Activated T-helper 1 cell treated with anti-CD3 and anti-CD28 coated beads, Interleukin-2, amount 50 U/mL, for 16 hours (primary cell): Measurements from ENCODE around the gene RAB17.

Experiments
- DNase-seq, 2 donors: peaks; one replicate each; pipeline ENCODE4 v3.0.0-alpha.2; 2020; ENCODE audit warnings: low read depth in 1 of 2, low spot score in 1 of 2

Gene RAB17

DNA sequence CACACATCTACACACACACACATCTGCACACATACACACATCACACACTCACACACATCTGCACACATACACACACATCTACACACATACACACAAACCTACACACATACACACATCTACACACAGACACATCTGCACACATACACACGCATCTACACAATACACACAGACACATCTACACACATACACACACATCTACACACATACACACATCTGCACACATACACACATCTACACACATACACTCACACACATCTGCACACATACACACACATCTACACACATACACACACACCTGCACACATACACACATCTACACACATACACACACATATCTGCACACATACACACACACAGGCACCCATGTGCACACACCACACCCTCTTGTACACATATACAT, 24.6 kb downstream of the RAB17 start:
- DNase-seq: no peak

DNA sequence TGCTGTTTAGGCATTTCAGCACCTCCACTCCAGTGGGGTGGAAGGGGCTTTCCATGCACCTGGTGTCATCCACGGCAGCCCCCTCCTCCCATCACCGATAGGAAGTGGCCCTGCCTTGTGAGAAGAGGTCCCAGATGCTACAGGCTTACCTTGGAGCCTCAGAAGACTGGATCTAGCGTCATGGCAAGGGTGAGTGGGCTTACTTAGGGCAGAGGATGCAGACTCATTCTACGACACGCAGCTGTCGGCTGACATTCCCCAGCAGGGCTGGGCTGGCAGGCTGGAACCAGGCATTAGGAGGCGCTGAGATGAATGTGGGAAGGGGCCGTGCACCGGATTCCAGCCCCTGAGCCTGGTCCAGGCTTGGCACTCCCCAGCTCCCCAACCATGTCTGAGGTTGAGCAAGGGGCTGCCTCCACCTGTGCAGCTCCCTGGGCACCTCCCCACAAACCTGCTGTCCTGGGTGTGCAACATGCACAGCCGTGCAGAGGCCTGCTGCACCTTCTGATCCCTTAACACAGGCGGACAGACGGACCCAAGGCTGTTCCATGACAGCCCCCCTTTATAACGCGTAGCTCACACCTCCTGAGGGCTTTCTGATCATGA, 25.9 kb downstream of the RAB17 start:
- no peak for DNase-seq

DNA sequence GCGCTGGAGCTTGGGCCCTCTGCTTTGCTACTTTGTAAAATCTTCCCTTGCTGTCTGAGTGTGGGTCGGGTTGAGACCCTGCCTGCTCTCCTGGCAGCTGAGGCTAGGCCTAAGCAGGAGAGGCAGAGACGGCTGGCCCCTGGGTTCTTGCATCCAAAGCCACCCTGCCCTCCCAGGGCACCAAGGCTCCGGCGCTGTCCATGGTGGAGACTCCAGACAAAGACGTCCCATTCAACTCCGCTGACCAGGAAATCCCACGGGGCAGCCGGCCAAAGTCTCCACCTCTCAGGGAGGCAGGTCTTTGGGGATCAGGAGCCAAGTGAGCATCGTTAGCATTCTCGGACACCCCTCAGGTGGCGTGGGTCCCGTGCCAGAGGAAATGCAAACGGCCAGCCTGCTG, 26.7 kb downstream of the RAB17 start:
- no peak for DNase-seq

DNA sequence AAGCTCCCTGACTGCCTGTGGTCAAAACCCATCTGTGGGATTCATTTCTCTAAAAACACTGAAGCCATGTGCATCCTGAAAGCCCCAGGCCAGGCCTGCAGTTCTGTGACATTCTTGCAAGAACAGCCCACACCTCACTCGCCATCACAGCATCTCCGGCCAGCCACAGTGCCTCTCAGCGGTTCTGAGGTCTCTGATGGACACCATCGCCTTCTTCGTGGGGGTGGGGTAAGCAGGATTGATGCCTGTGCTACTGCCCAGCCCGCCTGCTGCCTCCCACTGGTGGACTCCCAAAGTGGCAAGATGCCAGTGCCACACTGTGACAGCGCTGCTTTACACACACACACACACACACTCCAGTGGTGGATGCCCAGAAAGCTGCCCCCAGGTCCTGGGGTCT, 29.3 kb downstream of the RAB17 start:
- DNase-seq: no peak

DNA sequence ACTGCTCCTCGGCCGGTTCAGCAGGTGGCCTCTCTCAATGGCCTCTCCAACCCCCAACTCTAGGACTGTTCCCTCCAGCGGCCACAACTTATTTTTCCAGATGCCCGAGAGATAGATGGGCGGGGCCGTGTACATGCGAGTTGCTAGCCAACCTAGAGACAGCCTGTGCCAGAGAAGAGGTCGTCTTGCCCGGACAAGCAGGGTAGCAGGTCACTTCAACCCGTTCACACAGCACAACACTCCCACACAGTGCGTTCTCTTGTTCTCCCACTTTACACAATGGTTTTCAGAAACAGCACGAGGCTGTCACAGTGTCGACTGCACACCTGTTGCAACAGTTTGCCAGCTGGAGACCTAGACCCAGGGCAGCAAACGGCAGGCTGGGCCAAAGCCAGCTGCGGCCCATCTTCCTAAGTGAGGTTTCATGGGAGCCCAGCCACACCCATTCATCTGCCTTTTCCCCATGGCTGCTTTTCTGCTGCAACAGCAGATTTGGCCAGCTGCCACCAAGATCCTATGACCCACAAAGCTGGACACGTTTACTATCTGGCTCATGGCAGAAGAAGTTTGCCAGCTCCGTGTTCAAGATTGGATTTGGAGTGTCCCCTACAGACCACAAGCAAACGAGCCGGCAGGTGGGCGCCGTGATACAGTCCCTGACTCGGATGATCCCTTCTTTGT, 31.4 kb downstream of the RAB17 start:
- no peak for DNase-seq

DNA sequence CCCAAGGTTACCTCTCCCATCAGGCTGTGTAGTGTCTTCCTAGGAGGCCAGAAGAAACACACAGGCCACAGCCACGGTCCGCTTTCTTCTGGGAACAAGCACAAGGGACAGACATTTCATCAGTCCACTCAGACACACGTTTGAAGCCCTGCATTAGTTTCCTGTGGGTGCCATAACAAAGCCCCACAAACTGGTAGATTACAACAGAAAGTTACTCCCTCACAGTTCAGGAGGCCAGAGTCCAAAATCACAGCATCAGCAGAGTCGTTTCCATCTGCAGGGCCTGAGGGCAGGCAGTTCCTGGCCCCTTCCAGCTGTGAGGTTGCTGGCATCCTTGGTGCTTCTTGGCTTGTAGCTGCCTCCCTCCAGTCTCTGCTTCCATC, 32.9 kb downstream of the RAB17 start:
- DNase-seq: no peak

DNA sequence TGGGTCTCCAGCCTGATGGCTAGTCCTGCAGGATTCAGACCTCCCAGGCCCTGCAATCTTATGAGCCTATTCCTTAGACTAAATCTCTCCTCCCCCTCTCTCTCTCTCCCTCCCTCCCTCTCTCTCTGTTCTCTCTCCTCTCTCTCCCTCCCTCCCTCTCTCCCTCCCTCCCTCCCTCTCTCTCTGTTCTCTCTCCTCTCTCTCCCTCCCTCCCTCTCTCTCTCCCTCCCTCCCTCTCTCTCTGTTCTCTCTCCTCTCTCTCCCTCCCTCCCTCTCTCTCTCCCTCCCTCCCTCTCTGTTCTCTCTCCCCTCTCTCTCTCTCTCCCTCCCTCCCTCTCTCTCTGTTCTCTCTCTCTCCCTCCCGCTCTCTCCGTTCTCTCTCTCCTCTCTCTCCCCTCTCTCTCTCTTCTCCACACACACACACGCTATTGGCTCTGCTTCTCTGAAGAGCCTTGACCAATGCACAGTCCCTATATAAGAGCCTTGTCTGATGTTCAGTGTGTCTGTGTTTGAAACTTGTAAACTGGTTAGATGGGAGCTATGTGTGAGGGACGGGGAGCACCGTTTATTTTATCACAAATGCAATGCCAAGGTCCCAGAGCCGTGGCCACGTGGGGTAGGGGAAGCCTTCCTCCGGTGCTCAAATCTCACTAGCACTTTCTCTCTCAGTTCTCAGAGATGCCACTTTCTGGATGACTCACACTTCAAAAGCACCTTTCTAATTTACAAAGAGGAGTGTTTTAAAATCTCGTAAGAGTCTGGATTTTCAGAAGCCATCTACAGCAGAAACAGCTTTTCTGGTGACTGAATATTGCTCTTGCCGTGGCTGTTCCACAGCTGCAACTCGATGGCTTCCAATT, 33.5 kb downstream of the RAB17 start:
- DNase-seq: no peak

DNA sequence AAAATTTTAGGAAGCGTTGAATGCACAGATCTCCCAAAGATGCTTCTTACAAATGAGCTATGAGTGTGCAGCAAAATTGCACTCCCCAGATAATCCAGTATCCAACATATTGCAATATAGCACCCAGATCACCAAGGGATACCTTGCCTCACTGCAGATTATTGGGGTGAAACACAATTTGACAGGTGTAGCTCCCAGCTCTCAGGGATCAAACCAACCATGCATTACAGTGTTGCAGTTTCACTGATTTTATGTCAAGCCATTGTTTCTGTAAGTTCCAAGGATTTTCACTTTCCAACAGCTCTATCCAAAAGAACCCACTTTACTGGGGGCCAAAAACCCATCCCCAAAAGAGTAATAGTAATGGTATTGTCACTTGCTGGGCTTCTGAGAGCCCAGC, 35.0 kb downstream of the RAB17 start:
- no peak for DNase-seq

DNA sequence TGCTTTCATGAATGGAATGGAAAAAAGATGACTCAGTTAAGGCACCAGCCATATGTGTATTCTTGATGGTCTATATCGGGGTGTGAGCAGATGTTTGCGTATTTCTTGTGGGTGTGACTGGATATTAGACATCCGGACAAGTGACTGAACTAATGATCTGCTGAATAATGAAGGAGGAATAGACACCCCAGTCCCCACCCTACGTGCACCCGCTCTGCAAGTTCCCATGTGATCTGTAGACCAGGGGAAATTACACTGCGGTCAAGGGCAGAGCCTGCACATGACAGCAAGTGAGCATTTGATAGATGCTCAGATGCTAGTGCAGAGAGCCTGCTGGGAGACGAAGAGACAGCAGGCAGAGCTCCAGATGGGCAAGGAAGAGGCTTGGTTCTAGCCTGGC, 36.6 kb downstream of the RAB17 start:
- no peak for DNase-seq

DNA sequence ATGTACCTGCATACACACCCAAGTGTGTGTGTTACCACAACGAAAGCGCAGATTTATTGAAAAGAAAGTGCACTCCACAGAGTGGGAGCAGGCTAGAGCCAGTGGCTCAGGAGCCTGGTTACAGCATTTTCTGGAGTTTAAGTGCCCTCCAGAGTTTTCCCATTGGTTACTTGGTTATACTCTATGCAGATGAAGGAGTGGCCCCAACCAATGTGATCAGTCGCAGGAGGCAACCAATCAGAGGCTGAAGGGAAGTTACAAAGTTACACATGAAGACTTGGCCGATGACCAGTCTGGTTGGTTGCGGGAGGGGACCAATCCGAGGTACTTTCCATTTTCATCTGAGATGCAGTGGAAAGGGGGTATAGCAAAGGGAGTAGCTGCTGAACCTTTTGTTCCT, 37.6 kb downstream of the RAB17 start:
- DNase-seq: no peak

DNA sequence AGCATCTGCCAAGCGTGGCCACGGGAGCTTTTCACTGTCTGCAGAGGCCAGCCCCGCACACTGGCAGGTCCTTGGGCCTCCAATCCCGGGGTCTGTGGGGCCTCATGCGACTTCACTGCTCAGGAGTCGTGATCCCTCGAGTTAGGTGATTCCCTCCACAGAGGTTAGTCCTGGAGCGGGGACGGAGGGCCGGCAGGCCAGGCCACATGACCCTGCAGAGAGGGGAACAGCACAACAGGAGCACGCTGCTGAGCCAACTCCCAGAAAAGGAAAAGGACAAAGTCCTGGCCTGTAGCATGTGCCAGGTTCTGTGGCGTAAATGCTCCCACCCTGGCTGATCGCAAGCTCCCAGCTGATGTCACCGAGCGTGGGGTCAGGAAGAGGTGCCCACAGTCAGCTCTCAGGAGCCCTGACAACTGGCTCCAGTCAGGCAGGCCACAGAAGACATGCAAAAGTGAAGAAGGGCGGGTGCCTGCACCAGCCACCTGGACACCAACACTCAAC, 39.4 kb downstream of the RAB17 start:
- no peak for DNase-seq

DNA sequence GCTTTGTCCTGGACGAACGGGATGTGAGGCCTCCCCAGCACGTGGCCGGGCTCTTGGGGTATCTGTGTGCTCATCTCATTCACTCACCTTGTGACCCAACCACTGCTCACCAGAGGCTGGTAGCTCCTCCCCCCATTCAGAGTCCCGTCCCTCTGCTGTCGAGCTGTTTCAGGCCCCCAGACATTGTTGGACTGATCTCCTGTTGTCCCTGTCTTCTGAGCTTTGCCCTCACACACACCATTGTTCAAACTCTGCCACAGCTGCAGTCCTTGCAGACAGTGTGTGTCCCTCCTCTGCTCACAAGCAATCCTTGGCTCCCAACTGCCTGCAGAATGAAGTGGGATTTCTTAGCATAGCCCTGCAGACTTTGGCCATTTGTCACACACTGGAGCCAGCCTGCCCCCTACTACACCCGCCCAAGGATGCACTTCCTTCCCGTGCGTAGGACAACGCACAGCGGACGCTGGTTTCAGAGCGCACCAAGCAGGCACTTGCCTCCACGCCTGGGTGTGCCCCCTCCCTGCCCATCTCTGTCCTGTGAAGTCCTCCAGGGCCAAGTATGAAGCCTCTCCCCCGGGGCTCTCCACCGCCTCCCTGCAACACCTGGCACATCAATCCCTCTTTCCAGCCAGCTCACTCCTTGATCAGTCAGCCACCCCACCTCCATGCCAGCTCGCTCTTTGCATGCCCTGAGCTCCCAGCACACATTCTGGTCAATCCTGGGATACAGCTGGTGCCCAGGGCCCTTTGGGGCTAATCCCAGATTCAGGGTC, 40.7 kb downstream of the RAB17 start:
- DNase-seq: no peak

DNA sequence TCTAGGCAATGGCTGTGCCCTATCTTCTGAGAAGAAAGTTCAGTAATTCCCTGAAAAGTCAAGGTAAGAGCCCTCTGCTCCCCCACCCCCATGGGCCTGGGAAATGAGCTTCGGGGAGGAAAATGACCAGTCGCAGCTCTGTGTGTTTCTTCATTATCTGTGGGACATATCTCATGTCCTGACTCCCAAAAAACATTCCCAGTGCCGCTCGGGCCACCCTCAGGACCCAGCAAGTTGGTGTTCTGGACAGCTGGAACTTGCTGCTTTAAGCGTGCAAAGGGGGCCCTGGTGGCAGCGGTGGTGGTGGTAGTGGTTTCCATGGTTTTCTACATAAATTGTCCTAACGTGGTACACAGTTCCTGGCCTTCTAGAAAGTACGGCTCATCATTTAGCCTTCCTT, 41.3 kb downstream of the RAB17 start:
- DNase-seq: no peak

DNA sequence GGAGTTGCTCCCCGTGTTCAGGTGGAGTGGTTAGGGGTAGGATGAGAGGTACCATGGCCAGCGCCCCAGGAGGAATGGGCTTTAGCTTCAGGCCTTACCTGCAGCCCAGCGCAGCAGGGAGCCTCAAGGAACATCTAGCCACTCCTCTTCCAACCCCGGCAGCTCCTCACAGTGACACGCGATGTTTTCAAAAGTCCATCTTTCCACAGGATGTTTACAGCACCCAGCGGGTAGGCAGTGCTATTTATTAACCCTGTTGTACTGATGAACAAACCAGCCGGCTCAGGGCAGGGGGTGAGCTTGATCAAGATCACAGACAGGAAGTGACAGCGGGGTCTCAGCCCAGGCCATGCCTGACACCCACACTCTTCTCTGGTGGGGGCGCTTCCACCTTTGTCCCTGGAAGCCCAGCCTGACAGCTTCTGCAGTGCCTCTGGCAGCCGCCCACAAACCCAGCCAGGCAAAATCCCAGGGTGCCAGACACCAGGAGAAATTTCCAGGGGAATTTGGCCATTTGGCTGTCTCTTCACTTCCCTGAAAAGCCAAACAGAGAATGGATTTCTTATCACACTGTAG, 42.6 kb downstream of the RAB17 start:
- no peak for DNase-seq

DNA sequence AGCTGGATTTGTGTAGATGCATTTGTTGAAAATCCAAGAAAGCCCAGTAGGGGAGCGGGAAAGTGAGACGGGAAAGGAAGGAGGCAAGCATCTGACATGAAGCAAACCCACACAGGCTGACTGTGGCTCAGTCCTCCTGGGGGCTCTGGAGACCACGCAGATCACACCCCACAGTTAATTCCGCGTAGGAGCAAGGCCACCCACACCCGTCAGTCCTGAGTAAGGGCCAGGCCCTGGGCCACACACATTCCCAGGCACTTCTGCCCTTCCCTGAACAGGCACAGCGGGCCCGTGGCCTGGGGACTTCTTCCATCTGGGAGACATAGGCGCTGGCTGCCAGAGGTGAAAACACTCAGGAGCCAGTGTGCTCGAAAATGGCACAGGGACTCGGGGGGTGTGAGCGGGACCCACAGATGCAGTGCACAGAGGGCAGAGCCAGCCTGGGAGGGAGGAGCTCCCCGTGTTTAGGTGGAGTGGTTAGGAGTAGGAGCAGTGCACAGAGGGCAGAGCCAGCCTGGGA, 43.6 kb downstream of the RAB17 start:
- no peak for DNase-seq

DNA sequence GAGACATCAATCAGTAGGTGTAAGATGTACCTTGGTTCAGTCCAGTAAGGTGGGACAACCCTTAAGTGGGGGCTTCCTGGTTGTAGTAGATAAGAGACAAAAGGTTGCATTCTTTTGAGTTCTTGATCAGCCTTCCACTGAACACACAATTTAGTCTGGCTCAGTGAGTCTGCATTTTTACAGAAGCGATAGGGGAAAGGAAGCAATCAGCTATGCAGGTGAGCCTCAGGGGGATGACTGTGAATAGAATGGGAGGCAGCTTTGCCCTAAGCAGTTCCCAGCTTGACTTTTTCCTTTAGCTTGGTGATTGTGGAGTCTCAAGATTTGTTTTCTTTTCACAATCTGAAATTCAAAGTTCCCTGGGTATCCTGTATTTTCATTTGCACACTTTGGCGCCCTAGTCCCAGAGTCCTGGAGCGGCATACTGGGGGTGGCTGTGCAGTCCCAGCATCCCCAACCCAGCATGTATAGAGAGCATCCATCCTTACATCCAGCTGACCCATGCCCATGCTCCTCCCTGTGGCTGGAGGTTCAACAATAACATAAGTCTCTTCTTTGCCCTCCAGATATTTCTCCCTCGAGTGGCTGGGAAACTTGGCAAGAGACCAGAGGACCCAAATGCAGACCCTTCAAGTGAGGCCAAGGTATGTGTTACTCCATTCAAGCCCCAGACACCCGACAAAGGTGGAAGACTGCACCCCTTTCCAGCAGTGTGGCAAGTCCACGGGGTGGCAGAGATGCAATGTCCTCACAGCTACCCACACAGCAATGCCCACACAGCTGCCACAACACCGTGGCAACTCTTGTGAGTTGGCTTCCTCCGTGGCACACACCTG, 44.3 kb downstream of the RAB17 start:
- no peak for DNase-seq

DNA sequence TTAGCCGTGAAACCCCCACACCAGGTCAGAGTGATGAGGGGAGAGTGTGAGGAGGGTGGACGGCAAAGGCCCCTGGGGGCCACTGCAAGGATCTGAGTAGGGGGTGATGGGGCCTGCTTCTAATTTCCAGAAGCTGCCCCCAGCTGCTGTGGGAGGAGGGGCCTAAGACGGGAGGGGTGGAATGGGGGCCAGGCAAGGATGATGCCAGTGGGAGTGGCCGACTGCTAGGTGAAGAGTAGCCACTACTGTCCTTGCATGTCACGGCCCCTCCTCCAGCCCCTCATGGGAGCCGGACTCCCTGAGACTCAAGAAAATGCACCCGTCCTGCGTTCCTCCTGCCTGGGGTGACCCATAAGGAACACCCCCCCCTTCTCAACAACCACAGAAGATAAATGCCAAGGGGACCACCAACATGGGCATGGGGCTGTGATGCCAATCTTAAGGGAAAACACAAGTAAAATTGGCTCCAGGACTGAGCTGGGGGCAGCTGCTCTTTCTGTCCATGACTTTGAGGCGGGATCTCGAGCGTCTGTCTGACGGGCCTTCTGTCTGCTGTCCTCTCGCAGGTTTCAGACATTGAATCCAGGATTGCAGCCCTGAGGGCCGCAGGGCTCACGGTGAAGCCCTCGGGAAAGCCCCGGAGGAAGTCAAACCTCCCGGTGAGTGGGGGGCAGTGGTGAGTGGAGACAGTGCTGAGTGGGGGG, 48.4 kb downstream of the RAB17 start:
- no peak for DNase-seq

DNA sequence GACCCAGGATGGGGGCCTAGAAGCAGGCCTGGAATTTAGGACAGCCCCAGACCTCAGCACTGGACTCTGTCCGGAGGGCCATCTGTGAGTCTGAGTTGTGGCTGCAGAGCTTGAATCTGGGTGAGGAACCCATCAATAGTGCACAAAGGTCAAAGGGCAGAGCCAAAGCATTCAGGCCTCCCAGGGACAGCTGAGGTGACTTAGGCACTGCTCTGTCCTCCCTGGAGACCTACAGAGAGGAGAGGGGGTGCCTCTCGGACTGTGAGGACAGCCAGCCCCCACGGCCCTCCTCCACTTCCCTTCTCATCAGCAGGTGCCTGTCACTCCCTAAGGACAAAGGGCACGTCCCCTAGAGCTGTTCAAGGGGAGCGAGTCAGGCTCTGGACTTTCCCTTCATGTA, 49.3 kb downstream of the RAB17 start:
- DNase-seq: no peak

DNA sequence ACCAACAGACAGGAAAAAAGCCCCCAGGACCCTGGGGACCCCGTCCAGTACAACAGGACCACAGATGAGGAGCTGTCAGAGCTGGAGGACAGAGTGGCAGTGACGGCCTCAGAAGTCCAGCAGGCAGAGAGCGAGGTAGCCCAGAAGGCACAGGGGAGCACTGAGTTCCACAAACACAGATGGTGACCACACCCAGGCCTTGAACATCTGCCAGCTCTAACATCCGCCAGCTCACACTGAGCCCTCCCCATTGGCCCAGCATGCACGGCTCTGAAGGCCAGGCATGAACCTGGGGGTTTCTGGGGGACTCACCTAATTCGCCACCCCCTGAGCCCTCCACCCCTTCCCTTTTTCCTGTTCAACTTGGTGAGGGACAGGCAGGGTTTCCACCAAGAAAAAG, 49.7 kb downstream of the RAB17 start:
- DNase-seq: no peak
